ENCODE data around the gene RREB1. TPM values are rescaled to one million over a fixed set of nuclear protein-coding genes. Genes with fewer than 3 reads are reported as not detected.

RREB1 gene
- total and polyA plus RNA-seq, 2 of the 4 experiments (the other 2 are of a cell fraction) = 8.4 to 14.5 TPM

DNA sequence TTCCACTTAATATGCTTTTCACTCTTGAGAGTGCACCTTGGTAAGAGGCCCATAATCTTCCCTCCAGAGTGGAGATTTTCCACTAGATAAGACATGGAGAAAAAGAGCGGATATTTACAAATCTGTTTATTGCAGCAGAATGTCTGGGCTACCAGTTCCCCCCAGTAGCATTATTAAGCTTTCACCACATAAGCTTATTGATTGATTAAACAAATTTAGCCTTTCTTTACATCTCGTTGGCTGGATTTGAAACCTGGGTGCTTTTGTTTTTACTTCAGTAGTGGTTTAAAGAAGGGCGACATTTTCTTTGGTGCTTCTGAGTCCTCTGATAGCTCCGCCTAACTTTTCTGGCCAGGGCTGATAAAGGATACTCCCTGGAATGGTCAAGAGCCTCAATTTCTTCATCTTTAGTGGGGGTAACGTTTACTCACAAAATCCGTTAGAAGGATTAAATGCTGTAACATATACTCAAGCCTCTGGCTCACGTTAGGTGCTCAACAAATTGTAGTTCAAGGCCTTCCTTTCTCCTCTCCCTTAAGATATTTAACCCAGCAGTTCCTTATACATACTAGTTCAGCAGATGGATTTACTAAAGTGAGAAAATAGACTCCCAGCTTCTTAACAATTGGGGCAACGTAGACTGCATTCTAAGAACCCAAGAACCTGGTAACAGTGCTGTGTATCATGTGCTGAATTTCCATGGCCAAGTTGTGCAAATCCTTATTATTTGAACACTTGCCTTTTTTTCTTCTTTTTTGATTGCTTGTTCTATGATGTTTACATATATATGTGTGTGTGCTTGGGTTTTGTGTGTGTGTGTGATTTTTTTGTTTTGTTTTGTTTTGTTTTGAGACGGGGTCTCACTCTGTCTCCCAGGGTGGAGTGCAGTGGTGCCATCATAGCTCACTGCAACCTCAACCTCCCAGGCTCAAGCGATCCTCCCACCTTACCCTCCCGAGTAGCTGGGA, 91.4 kb downstream of the RREB1 start:
- Histone ChIP-seq H2AK9ac (replicated peaks; ENCODE audit: low read depth, low read length, poor library complexity) (no peak overlapping the region), H4K5ac (ENCODE audit: low read depth, low read length) (no peak overlapping the region), H3K14ac (replicated peaks; ENCODE audit: low read depth, low read length) (no peak overlapping the region), H3K56ac (ENCODE audit: extremely low read depth, insufficient read depth, low read length) (no peak overlapping the region), H2BK20ac (ENCODE audit: low read depth, low read length) (no peak overlapping the region), H2AFZ (replicated peaks; ENCODE audit: low read length, poor library complexity) (no peak overlapping the region), H3K4me3 (ENCODE audit: insufficient read depth, low read depth, low read length) (no peak overlapping the region), H3K27me3 (ENCODE audit: control insufficient read depth, insufficient read depth, low read length) (no peaks in the 10 kb centered on the region), H3K9ac (ENCODE audit: low read depth, low read length) (no peak overlapping the region), H3K9me3 (ENCODE audit: control insufficient read depth, insufficient read depth, low read length) (no peaks in the 10 kb centered on the region), H3K18ac (ENCODE audit: low read depth, low read length) (no peak overlapping the region), H2BK15ac (ENCODE audit: low read depth, low read length) (no peak overlapping the region), H3K4me1 (ENCODE audit: control insufficient read depth, insufficient read depth, low read length) (peaks cover 4% of the 10 kb centered on the region; the same call in 1 of the 2 replicates), H2AK5ac (ENCODE audit: low read depth, low read length) (no peak overlapping the region), H3K9me1 (ENCODE audit: insufficient read depth, low read length) (peaks cover 26% of the 10 kb centered on the region), H3K23ac (ENCODE audit: low read depth, low read length) (no peak overlapping the region), H4K91ac (ENCODE audit: insufficient read depth, low read depth, low read length) (no peak overlapping the region), H3K4ac (ENCODE audit: low read depth, low read length) (no peak overlapping the region), H4K20me1 (ENCODE audit: insufficient read depth, low read length) (0 out of 2 replicates have a peak, but pooled peaks cover 12% of the 10 kb centered on the region), H2BK120ac (ENCODE audit: low read depth, low read length) (no peak overlapping the region), H3K4me2 (ENCODE audit: low read depth, low read length) (no peak overlapping the region), H3K79me1 (ENCODE audit: low read depth in 1 of 2, low read length in 2 of 2) (peaks cover 41 to 68% of the 10 kb centered on the region in 2 experiments), H3K27ac (ENCODE audit: insufficient read depth, low read length) (no peak overlapping the region), H2BK5ac (ENCODE audit: low read depth, low read length, poor library complexity, severe bottlenecking) (no peak overlapping the region), H3K36me3 (ENCODE audit: control insufficient read depth, insufficient read depth, low read length) (peaks cover 35% of the 10 kb centered on the region), H4K8ac (ENCODE audit: low read depth in 2 of 2, low read length in 2 of 2) (no peak overlapping the region)
- TF ChIP-seq CHD1 (IDR thresholded peaks at IDR 0.05; ENCODE audit: low read depth, low read length) (no peak), RCOR1 (IDR thresholded peaks at IDR 0.05; ENCODE audit: insufficient replicate concordance, low read length) (no peak), FOS (IDR thresholded peaks at IDR 0.05; ENCODE audit: low read depth, low read length) (no peak)
- TF ChIP-seq, protein P1, sequence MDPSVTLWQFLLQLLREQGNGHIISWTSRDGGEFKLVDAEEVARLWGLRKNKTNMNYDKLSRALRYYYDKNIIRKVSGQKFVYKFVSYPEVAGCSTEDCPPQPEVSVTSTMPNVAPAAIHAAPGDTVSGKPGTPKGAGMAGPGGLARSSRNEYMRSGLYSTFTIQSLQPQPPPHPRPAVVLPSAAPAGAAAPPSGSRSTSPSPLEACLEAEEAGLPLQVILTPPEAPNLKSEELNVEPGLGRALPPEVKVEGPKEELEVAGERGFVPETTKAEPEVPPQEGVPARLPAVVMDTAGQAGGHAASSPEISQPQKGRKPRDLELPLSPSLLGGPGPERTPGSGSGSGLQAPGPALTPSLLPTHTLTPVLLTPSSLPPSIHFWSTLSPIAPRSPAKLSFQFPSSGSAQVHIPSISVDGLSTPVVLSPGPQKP (IDR thresholded peaks at IDR 0.05; ENCODE audit: borderline replicate concordance, low read depth, low read length) = no peak
- DNase-seq (no peak), ATAC-seq (ENCODE audit: low read depth) (no peak)
- BruUV-seq (replicated peaks) = no TSS peak
- dilution Hi-C loops (cut with HindIII; ENCODE audit: low sequenced_read_pairs, unreplicated experiment) (no loop called here), intact Hi-C loops (cut with micrococcal nuclease) (no loop called here), in situ Hi-C loops (cut with MboI; ENCODE audit: low sequenced_read_pairs) (no loop called here)
- ChIA-PET CTCF (no interaction called here), POLR2A (ENCODE audit: unreplicated experiment) (no interaction called here)
- WGBS, 2 experiments (ENCODE audit: extremely low coverage in 2 of 2, insufficient read length in 1 of 2) = no CpG with 5 or more reads among the region's 11 CpGs
